ENCODE measurements around the gene PCNP. TPM values are rescaled to one million over a fixed set of nuclear protein-coding genes. Genes with fewer than 3 reads are reported as not detected.

PCNP gene
- total and polyA plus RNA-seq, 2 donors (not counting 1 experiment from before 2014, with no cell fraction given): 116 to 129 TPM

DNA sequence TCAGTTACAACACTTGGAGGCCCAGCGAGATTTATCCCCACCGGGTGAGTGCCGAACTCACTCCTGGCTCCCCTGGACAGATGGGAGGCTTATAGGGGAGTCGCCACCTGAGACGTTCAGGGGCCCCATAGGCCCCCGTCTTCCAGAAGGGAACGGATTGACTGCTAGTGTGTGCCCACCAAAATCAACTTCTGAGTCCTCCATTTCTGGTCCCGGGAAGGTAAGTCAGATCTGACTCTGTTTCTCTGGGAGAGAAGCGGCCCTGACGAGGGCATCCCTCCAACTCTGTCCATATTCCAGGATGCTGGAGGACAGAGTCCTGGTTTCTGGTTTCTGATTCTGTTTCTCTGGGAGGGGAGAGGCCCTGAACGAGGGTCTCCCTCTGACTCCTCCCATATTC lies 58.6 kb downstream of the PCNP start:
- Histone ChIP-seq H3K36me3 (ENCODE audit: control insufficient read depth, insufficient read depth, low read length) (no peaks in the 10 kb centered on the region), H3K9me3 (ENCODE audit: control insufficient read depth, insufficient read depth, low read depth, low read length) (no peaks in the 10 kb centered on the region), H3K4me2 (ENCODE audit: extremely low read depth, insufficient read depth, low read length) (no peak overlapping the region), H3K79me2 (ENCODE audit: control insufficient read depth, insufficient read depth, low read length) (no peaks in the 10 kb centered on the region), H3K27me3 (ENCODE audit: control insufficient read depth, insufficient read depth, low read length) (peaks cover 5% of the 10 kb centered on the region), H3K4me1 (ENCODE audit: control insufficient read depth, extremely low read depth, insufficient read depth, low read length) (no peaks in the 10 kb centered on the region), H3K27ac (ENCODE audit: insufficient read depth, low read length) (no peak overlapping the region), H2AFZ (ENCODE audit: low read length) (no peak overlapping the region), H3K4me3 (replicated peaks in 1 of 4; ENCODE audit: control extremely low read depth in 1 of 4, insufficient read depth in 1 of 4, low read depth in 3 of 4, low read length in 4 of 4) (no peak overlapping the region), H3K9ac (ENCODE audit: insufficient read depth, low read length) (no peak overlapping the region), H4K20me1 (ENCODE audit: control insufficient read depth, extremely low read depth, insufficient read depth, low read length) (no peaks in the 10 kb centered on the region)
- TF ChIP-seq, protein P1, sequence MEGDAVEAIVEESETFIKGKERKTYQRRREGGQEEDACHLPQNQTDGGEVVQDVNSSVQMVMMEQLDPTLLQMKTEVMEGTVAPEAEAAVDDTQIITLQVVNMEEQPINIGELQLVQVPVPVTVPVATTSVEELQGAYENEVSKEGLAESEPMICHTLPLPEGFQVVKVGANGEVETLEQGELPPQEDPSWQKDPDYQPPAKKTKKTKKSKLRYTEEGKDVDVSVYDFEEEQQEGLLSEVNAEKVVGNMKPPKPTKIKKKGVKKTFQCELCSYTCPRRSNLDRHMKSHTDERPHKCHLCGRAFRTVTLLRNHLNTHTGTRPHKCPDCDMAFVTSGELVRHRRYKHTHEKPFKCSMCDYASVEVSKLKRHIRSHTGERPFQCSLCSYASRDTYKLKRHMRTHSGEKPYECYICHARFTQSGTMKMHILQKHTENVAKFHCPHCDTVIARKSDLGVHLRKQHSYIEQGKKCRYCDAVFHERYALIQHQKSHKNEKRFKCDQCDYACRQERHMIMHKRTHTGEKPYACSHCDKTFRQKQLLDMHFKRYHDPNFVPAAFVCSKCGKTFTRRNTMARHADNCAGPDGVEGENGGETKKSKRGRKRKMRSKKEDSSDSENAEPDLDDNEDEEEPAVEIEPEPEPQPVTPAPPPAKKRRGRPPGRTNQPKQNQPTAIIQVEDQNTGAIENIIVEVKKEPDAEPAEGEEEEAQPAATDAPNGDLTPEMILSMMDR (conservative IDR thresholded peaks at IDR 0.05 in 1 of 2, IDR thresholded peaks at IDR 0.05 in 1 of 2; ENCODE audit: low read depth in 1 of 2, low read length in 2 of 2): no peak
- TF ChIP-seq EZH2 (IDR thresholded peaks at IDR 0.05; ENCODE audit: low read length, missing control alignments): no peak
- DNase-seq (ENCODE audit: low read depth in 2 of 2): no peak

DNA sequence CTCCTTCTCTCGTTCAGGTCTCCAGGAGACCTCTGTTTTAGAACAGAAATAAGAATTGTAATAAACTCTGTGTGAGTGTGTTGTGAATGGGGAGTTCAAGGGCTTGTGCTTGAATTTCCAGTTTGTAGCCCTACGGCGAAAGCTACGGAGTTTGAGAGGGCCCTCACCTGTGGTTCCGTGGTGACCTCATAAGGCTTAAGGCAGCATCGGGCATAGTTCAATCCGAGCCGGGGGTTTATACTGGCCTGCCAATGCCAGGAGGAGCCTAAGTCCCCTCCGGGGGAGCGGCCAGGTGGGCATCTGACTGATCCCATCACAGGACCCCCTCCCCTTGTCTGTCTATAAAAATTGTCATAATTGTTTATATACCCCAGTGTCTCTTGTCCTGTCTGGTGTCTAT lies 59.2 kb downstream of the PCNP start:
- TF ChIP-seq, protein P1 (conservative IDR thresholded peaks at IDR 0.05 in 1 of 2, IDR thresholded peaks at IDR 0.05 in 1 of 2; ENCODE audit: low read depth in 1 of 2, low read length in 2 of 2): no peak
- no peak for TF ChIP-seq EZH2 (IDR thresholded peaks at IDR 0.05; ENCODE audit: low read length, missing control alignments)
- Histone ChIP-seq H3K27me3 (ENCODE audit: control insufficient read depth, insufficient read depth, low read length) (peaks cover 5% of the 10 kb centered on the region), H4K20me1 (ENCODE audit: control insufficient read depth, extremely low read depth, insufficient read depth, low read length) (no peaks in the 10 kb centered on the region), H3K27ac (ENCODE audit: insufficient read depth, low read length) (no peak overlapping the region), H3K9ac (ENCODE audit: insufficient read depth, low read length) (no peak overlapping the region), H3K4me2 (ENCODE audit: extremely low read depth, insufficient read depth, low read length) (no peak overlapping the region), H3K4me3 (replicated peaks in 1 of 4; ENCODE audit: control extremely low read depth in 1 of 4, insufficient read depth in 1 of 4, low read depth in 3 of 4, low read length in 4 of 4) (no peak overlapping the region), H3K9me3 (ENCODE audit: control insufficient read depth, insufficient read depth, low read depth, low read length) (no peaks in the 10 kb centered on the region), H3K4me1 (ENCODE audit: control insufficient read depth, extremely low read depth, insufficient read depth, low read length) (no peaks in the 10 kb centered on the region), H3K36me3 (ENCODE audit: control insufficient read depth, insufficient read depth, low read length) (no peaks in the 10 kb centered on the region), H3K79me2 (ENCODE audit: control insufficient read depth, insufficient read depth, low read length) (no peaks in the 10 kb centered on the region), H2AFZ (ENCODE audit: low read length) (no peak overlapping the region)
- no peak for DNase-seq (ENCODE audit: low read depth in 2 of 2)

DNA sequence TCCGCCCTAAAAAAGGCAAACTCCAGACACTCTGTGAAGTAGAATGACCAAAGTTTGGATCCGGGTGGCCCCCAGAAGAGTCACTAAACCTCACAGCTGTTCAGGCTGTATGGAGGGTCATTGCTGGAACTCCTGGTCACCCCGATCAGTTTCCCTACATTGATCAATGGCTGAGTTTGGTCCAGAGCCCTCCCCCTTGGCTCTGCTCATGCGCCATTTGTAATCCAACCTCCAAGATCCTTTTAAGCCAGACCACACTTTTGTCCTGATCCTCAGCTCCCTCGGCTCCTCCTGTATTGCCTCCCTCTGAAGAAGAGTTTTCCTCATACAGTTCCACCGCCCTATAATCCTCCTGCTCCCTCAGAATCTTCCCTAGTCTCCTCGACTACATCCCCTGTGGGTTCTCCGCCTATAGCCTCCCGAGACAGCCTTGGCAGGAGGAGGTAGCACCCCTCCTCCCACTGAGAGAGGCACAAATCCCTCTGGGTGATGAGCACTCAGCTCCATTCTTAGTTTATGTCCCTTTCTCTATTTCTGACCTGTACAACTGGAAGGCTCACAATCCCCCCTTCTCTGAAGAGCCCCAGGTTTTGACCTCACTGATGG lies 60.7 kb downstream of the PCNP start:
- no peak overlapping the region for H3K4me2 ChIP-seq (ENCODE audit: extremely low read depth, insufficient read depth, low read length)
- no peaks in the 10 kb centered on the region for H3K36me3 ChIP-seq (ENCODE audit: control insufficient read depth, insufficient read depth, low read length)
- no peaks in the 10 kb centered on the region for H3K4me1 ChIP-seq (ENCODE audit: control insufficient read depth, extremely low read depth, insufficient read depth, low read length)
- DNase-seq (ENCODE audit: low read depth in 2 of 2): no peak
- H3K27ac ChIP-seq (ENCODE audit: insufficient read depth, low read length): no peak overlapping the region
- H3K79me2 ChIP-seq (ENCODE audit: control insufficient read depth, insufficient read depth, low read length): no peaks in the 10 kb centered on the region
- no peak overlapping the region for H3K9ac ChIP-seq (ENCODE audit: insufficient read depth, low read length)
- H2AFZ ChIP-seq (ENCODE audit: low read length): no peak overlapping the region
- H3K4me3 ChIP-seq (replicated peaks in 1 of 4; ENCODE audit: control extremely low read depth in 1 of 4, insufficient read depth in 1 of 4, low read depth in 3 of 4, low read length in 4 of 4): no peak overlapping the region
- TF ChIP-seq, protein P1 (conservative IDR thresholded peaks at IDR 0.05 in 1 of 2, IDR thresholded peaks at IDR 0.05 in 1 of 2; ENCODE audit: low read depth in 1 of 2, low read length in 2 of 2): no peak
- no peak for TF ChIP-seq EZH2 (IDR thresholded peaks at IDR 0.05; ENCODE audit: low read length, missing control alignments)
- H3K9me3 ChIP-seq (ENCODE audit: control insufficient read depth, insufficient read depth, low read depth, low read length): no peaks in the 10 kb centered on the region
- peaks cover 5% of the 10 kb centered on the region for H3K27me3 ChIP-seq (ENCODE audit: control insufficient read depth, insufficient read depth, low read length)
- no peaks in the 10 kb centered on the region for H4K20me1 ChIP-seq (ENCODE audit: control insufficient read depth, extremely low read depth, insufficient read depth, low read length)
